OCI-LY1 (cell line): Measurements from ENCODE around the gene ATP11A.

Experiments
- H2AFZ ChIP-seq: fragments of 200-600 bp; sonication (generic), shearing (Covaris generic); 2 replicates; pipeline ENCODE4 v1.6.0; 2014; ENCODE audit warnings: antibody characterized with exemption, mild to moderate bottlenecking, low read length
- H3F3A ChIP-seq: fragments of 200-600 bp; sonication (generic), shearing (Covaris generic); 2 replicates; pipeline ENCODE4 v1.6.0; 2014; ENCODE audit warnings: mild to moderate bottlenecking, antibody characterized with exemption, low read length, moderate library complexity; ENCODE audit not compliant: insufficient read depth
- H3K27ac ChIP-seq: fragments of 200-600 bp; sonication (generic); 2 replicates; pipeline ENCODE4 v1.5.1; 2014; ENCODE audit warnings: low read length, mixed run types, mild to moderate bottlenecking, low read depth; ENCODE audit not compliant: poor library complexity, severe bottlenecking
- H3K27me3 ChIP-seq: fragments of 200-600 bp; sonication (generic); 2 replicates; pipeline ENCODE4 v1.6.0; 2014; ENCODE audit warnings: antibody characterized with exemption, mild to moderate bottlenecking, low read length, moderate library complexity; ENCODE audit not compliant: insufficient read depth
- H3K36me3 ChIP-seq: fragments of 200-600 bp; sonication (generic); 2 replicates; pipeline ENCODE4 v1.6.1; 2014; ENCODE audit warnings: mild to moderate bottlenecking, antibody characterized with exemption, low read length, moderate library complexity, mixed read lengths; ENCODE audit not compliant: insufficient read depth
- H3K4me1 ChIP-seq: fragments of 200-600 bp; sonication (generic); 2 replicates; pipeline ENCODE4 v1.5.1; 2014; ENCODE audit warnings: mild to moderate bottlenecking, low read length, moderate library complexity; ENCODE audit not compliant: insufficient read depth, severe bottlenecking
- H3K4me2 ChIP-seq: fragments of 200-600 bp; sonication (generic), shearing (Covaris generic); 2 replicates; pipeline ENCODE4 v1.6.1; 2014; ENCODE audit warnings: low read length
- H3K4me3 ChIP-seq: fragments of 200-600 bp; sonication (generic); 2 replicates; pipeline ENCODE4 v1.5.1; 2014; ENCODE audit warnings: low read length, low read depth, mild to moderate bottlenecking, mixed read lengths; ENCODE audit not compliant: poor library complexity, severe bottlenecking
- H3K79me2 ChIP-seq: fragments of 200-600 bp; shearing (Covaris generic); 2 replicates; pipeline ENCODE4 v1.6.1; 2016; ENCODE audit warnings: mixed run types, low read length, mixed read lengths; ENCODE audit not compliant: insufficient read depth
- H3K9ac ChIP-seq: fragments of 200-600 bp; sonication (generic), shearing (Covaris generic); 2 replicates; pipeline ENCODE4 v1.6.1; 2014; ENCODE audit warnings: mild to moderate bottlenecking, low read length, mixed read lengths
- H3K9me2 ChIP-seq: fragments of 200-600 bp; sonication (generic), shearing (Covaris generic); 2 replicates; pipeline ENCODE4 v1.6.1; 2014; ENCODE audit warnings: low read depth, mild to moderate bottlenecking, low read length, mixed read lengths
- H3K9me3 ChIP-seq: fragments of 200-600 bp; shearing (Covaris generic); 2 replicates; pipeline ENCODE4 v1.6.1; 2014; ENCODE audit warnings: low read length, mixed read lengths
- H4K20me1 ChIP-seq: fragments of 200-600 bp; sonication (generic), shearing (Covaris generic); 2 replicates; pipeline ENCODE4 v1.6.0; 2016; ENCODE audit warnings: mild to moderate bottlenecking, low read length; ENCODE audit not compliant: insufficient read depth
- CTCF ChIP-seq: fragments of 200-600 bp; sonication (generic), shearing (Covaris generic); IDR thresholded peaks from 2 replicates; pipeline ENCODE4 v1.5.1; 2017; ENCODE audit warnings: mild to moderate bottlenecking, antibody characterized with exemption, low read length, moderate library complexity, mixed read lengths
- EZH2 ChIP-seq: fragments of 200-600 bp; sonication (generic), shearing (Covaris generic); IDR thresholded peaks from 2 replicates; pipeline ENCODE4 v1.8.0; 2017; ENCODE audit warnings: borderline replicate concordance, mixed run types, mild to moderate bottlenecking, antibody characterized with exemption, low read length, moderate library complexity, mixed read lengths

ATP11A gene

GRCh38 chr13:112781881-112782361 lies 92.1 kb downstream of the ATP11A start:
- Histone ChIP-seq H3K4me2 (no peak overlapping the region), H3F3A (no peaks in the 10 kb centered on the region), H3K79me2 (no peaks in the 10 kb centered on the region), H3K9ac (no peak overlapping the region), H3K9me3 (no peaks in the 10 kb centered on the region), H4K20me1 (no peaks in the 10 kb centered on the region), H3K27me3 (no peaks in the 10 kb centered on the region), H3K9me2 (no peaks in the 10 kb centered on the region), H3K4me3 (no peak overlapping the region), H2AFZ (no peak overlapping the region), H3K4me1 (no peaks in the 10 kb centered on the region), H3K36me3 (no peaks in the 10 kb centered on the region), H3K27ac (no peak overlapping the region)
- no peak for TF ChIP-seq CTCF
- no peak for TF ChIP-seq EZH2

- Histone ChIP-seq H4K20me1 (no peaks in the 10 kb centered on the region), H2AFZ (no peak overlapping the region)
Observed at GRCh38 chr13:112782429-112783010, 92.7 kb downstream of the ATP11A start.

GRCh38 chr13:112783135-112783977 lies 93.5 kb downstream of the ATP11A start:
- Histone ChIP-seq H3K9me3 (no peaks in the 10 kb centered on the region), H3K9ac (no peak overlapping the region), H2AFZ (no peak overlapping the region), H3K4me2 (no peak overlapping the region), H3F3A (no peaks in the 10 kb centered on the region), H3K27me3 (no peaks in the 10 kb centered on the region), H3K4me1 (no peaks in the 10 kb centered on the region), H3K4me3 (no peak overlapping the region), H3K79me2 (no peaks in the 10 kb centered on the region), H4K20me1 (no peaks in the 10 kb centered on the region), H3K27ac (no peak overlapping the region), H3K9me2 (no peaks in the 10 kb centered on the region), H3K36me3 (no peaks in the 10 kb centered on the region)
- no peak for TF ChIP-seq EZH2
- no peak for TF ChIP-seq CTCF

More at GRCh38 chr13:112782429-112783010, 92.7 kb downstream of the ATP11A start:
- Histone ChIP-seq H3F3A (no peaks in the 10 kb centered on the region), H3K4me3 (no peak overlapping the region), H3K27ac (no peak overlapping the region), H3K9ac (no peak overlapping the region), H3K36me3 (no peaks in the 10 kb centered on the region), H3K9me3 (no peaks in the 10 kb centered on the region), H3K4me1 (no peaks in the 10 kb centered on the region), H3K9me2 (no peaks in the 10 kb centered on the region), H3K79me2 (no peaks in the 10 kb centered on the region), H3K27me3 (no peaks in the 10 kb centered on the region), H3K4me2 (no peak overlapping the region)
- TF ChIP-seq CTCF = no peak
- TF ChIP-seq EZH2 = no peak
